NCI-H524 treated with DMSO at 0.1 percent for 48 hours (cell line): ENCODE results near the gene TOGARAM2.

Experiments
- DNase-seq: peaks from one replicate; lab custom pipeline; 2025; lab: John Stamatoyannopoulos, UW

The TOGARAM2 gene

GRCh38 chr2:29021886-29022285 is 40.8 kb downstream of the TOGARAM2 start:
- no peak for DNase-seq

- no peak for DNase-seq
Observed at GRCh38 chr2:29022679-29023078, 41.6 kb downstream of the TOGARAM2 start.

- DNase-seq, result no peak
Observed at GRCh38 chr2:29023188-29023587, 42.1 kb downstream of the TOGARAM2 start.

GRCh38 chr2:29024882-29025430 is 43.9 kb downstream of the TOGARAM2 start:
- DNase-seq, result no peak

- DNase-seq, result no peak
Observed at GRCh38 chr2:29025711-29026110, 44.6 kb downstream of the TOGARAM2 start.

GRCh38 chr2:29031046-29031445 is 49.9 kb downstream of the TOGARAM2 start:
- no peak for DNase-seq

GRCh38 chr2:29032189-29032588 is 51.1 kb downstream of the TOGARAM2 start:
- no peak for DNase-seq

- DNase-seq, result no peak
Observed at GRCh38 chr2:29033172-29033571, 52.1 kb downstream of the TOGARAM2 start.

GRCh38 chr2:29033656-29034055 is 52.6 kb downstream of the TOGARAM2 start:
- DNase-seq, result no peak

GRCh38 chr2:29035016-29035745 is 54.1 kb downstream of the TOGARAM2 start:
- DNase-seq, result no peak

GRCh38 chr2:29039718-29040480 is 58.8 kb downstream of the TOGARAM2 start:
- no peak for DNase-seq

GRCh38 chr2:29040552-29040951 is 59.5 kb downstream of the TOGARAM2 start:
- peak; percentile 41 for DNase-seq

- no peak for DNase-seq
Observed at GRCh38 chr2:29041161-29041660, 60.1 kb downstream of the TOGARAM2 start.

GRCh38 chr2:29042561-29043075 is 61.5 kb downstream of the TOGARAM2 start:
- peak; percentile 95 for DNase-seq

GRCh38 chr2:29044459-29044858 is 63.4 kb downstream of the TOGARAM2 start:
- DNase-seq, result no peak

GRCh38 chr2:29046321-29046720 is 65.2 kb downstream of the TOGARAM2 start:
- no peak for DNase-seq

GRCh38 chr2:29047083-29047845 is 66.2 kb downstream of the TOGARAM2 start:
- peak; percentile 88 for DNase-seq

GRCh38 chr2:29050591-29050990 is 69.5 kb downstream of the TOGARAM2 start:
- DNase-seq, result peak; percentile 62

GRCh38 chr2:29051730-29052129 is 70.6 kb downstream of the TOGARAM2 start:
- no peak for DNase-seq

- DNase-seq, result no peak
Observed at GRCh38 chr2:29052807-29053206, 71.7 kb downstream of the TOGARAM2 start.

- no peak for DNase-seq
Observed at GRCh38 chr2:29053223-29053622, 72.1 kb downstream of the TOGARAM2 start.
